Calu3 (cell line): ENCODE measurements around the gene FAM3D. TPM values are rescaled to one million over a fixed set of nuclear protein-coding genes. Genes with fewer than 3 reads are reported as not detected.

ENCODE experiments used
- BruUV-seq: library from RNA; stranded (reverse); fragments of 400-500 nt; replicated peaks from 2 replicates; lab custom pipeline; 2021; lab: Mats Ljungman, UMichigan
- CTCF ChIA-PET: fragments of 300-600 bp; sonication (Branson Sonifier 250); formaldehyde crosslinking; loops from one replicate; lab custom pipeline; 2022; ENCODE audit warnings: antibody characterized with exemption; lab: Charles Lee
- DNase-seq: peaks from one replicate; pipeline ENCODE4 v3.0.0; 2022
- H3K27ac Mint-ChIP-seq: one replicate; pipeline ENCODE4 v1.8.0; 2022; ENCODE audit warnings: mixed read lengths; ENCODE audit not compliant: unreplicated experiment
- H3K27me3 Mint-ChIP-seq: one replicate; pipeline ENCODE4 v1.8.0; 2022; ENCODE audit warnings: mixed read lengths; ENCODE audit not compliant: unreplicated experiment
- H3K36me3 Mint-ChIP-seq: one replicate; pipeline ENCODE4 v1.8.0; 2022; ENCODE audit warnings: mild to moderate bottlenecking, moderate library complexity, mixed read lengths; ENCODE audit not compliant: insufficient read depth, unreplicated experiment
- H3K4me1 Mint-ChIP-seq: one replicate; pipeline ENCODE4 v1.8.0; 2022; ENCODE audit warnings: mild to moderate bottlenecking, low read depth, mixed read lengths; ENCODE audit not compliant: unreplicated experiment
- H3K4me3 Mint-ChIP-seq: one replicate; pipeline ENCODE4 v1.8.0; 2022; ENCODE audit warnings: mild to moderate bottlenecking, low read depth, moderate library complexity, mixed read lengths; ENCODE audit not compliant: unreplicated experiment
- H3K9me3 Mint-ChIP-seq: one replicate; pipeline ENCODE4 v1.8.0; 2022; ENCODE audit warnings: low read depth, mixed read lengths; ENCODE audit not compliant: unreplicated experiment
- intact Hi-C: fragments of 100-400 bp; cut with micrococcal nuclease; formaldehyde crosslinking; loops from one replicate; pipeline ENCODE4 v1.10.0; 2022; ENCODE audit not compliant: unreplicated experiment
- total RNA-seq: library from RNA; stranded (reverse); gene quantifications from 2 replicates; pipeline ENCODE4 v1.2.3, GENCODE V29; 2022
- TF ChIP-seq, protein P1 (sequence below): fragments of 200-600 bp; IDR thresholded peaks from one replicate; pipeline ENCODE4 v1.8.0; 2022; ENCODE audit warnings: antibody characterized with exemption; ENCODE audit not compliant: unreplicated experiment

Gene FAM3D
- total RNA-seq, 1 experiment from 2014 or later, result 3.0 TPM

DNA sequence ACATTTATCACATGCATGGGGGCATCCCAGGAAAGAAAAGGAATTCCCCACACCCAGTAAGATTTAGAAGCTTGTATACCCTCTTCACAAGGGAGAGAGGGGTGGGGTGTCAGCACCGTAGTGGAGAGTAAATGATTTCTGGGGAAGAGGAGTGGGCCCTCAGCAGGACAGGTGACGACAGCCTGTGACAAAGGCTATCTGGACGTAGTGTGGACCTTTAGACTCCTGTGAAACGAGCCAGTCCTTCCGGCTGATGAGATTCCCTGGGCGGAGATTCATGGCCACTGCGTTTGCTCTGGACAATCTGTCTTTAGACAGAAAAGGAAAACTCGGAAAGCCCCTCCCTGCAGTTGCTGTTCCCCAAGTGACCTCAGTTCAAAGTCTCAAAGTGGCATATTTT is 1.7 kb upstream of the FAM3D start:
- peaks cover 22% of the 10 kb centered on the region for H3K4me1 Mint-ChIP-seq
- TF ChIP-seq, protein P1, sequence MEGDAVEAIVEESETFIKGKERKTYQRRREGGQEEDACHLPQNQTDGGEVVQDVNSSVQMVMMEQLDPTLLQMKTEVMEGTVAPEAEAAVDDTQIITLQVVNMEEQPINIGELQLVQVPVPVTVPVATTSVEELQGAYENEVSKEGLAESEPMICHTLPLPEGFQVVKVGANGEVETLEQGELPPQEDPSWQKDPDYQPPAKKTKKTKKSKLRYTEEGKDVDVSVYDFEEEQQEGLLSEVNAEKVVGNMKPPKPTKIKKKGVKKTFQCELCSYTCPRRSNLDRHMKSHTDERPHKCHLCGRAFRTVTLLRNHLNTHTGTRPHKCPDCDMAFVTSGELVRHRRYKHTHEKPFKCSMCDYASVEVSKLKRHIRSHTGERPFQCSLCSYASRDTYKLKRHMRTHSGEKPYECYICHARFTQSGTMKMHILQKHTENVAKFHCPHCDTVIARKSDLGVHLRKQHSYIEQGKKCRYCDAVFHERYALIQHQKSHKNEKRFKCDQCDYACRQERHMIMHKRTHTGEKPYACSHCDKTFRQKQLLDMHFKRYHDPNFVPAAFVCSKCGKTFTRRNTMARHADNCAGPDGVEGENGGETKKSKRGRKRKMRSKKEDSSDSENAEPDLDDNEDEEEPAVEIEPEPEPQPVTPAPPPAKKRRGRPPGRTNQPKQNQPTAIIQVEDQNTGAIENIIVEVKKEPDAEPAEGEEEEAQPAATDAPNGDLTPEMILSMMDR, result no peak
- H3K36me3 Mint-ChIP-seq, result peaks cover 4% of the 10 kb centered on the region
- no TSS peak for BruUV-seq
- no peak overlapping the region for H3K27ac Mint-ChIP-seq
- no peaks in the 10 kb centered on the region for H3K27me3 Mint-ChIP-seq
- DNase-seq, result no peak
- no peak overlapping the region for H3K4me3 Mint-ChIP-seq
- CTCF ChIA-PET, result no interaction called here
- peaks cover under 1% of the 10 kb centered on the region for H3K9me3 Mint-ChIP-seq
- intact Hi-C loops, result no loop called here

DNA sequence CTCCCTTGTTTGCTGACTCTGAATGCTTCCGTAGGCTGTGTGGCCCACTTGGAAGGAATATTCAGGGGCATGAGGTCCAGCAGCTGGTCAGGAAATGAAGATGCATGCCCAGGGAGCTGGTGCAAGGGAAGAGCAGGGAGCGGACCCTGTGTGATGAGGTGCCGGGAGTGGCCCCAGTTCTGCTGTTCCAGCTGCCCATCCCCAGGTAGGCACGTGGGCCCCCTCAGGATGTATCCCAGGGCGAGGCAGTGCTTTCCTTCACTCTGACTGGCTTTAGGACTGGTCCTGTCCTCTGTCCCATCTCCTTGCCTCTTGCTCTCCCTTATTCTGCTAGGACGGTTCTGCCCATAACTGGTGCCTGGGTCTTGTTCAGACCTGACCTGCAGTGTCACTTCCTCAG is 1.1 kb upstream of the FAM3D start:
- no peaks in the 10 kb centered on the region for H3K9me3 Mint-ChIP-seq
- intact Hi-C loops, result no loop called here
- no peaks in the 10 kb centered on the region for H3K27me3 Mint-ChIP-seq
- H3K36me3 Mint-ChIP-seq, result peaks cover 4% of the 10 kb centered on the region
- CTCF ChIA-PET, result interaction anchor here (1.5 kb wide), 1 partner anchor 350 kb away, joined by 3 read pairs; no protein-coding TSS in a partner anchor
- no peak overlapping the region for H3K4me3 Mint-ChIP-seq
- no TSS peak for BruUV-seq
- DNase-seq, result no peak
- no peak overlapping the region for H3K27ac Mint-ChIP-seq
- TF ChIP-seq, protein P1, result no peak
- peaks cover 22% of the 10 kb centered on the region for H3K4me1 Mint-ChIP-seq

DNA sequence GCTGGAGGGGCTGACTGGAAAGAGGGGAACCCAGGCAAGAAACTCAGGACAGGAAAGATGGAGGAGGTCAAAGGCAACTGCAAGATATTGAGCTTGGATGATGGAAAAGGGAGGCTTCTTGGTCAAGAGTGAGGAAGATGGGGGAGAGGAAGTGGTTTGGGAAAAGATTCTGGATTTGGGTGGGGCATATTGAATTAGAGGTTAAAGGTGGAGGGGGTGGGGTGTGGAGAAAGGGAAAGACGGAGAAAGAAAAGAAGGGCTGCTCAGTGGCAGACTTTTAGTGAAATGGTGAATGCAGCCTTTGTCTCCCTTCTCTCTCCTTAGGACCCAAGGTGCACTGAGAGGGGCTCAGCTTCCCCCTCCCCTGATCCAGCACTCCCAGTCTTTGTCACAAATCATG is 655 bp upstream of the FAM3D start:
- peaks cover 4% of the 10 kb centered on the region for H3K36me3 Mint-ChIP-seq
- no peak overlapping the region for H3K4me3 Mint-ChIP-seq
- H3K9me3 Mint-ChIP-seq, result no peaks in the 10 kb centered on the region
- DNase-seq, result no peak
- intact Hi-C loops, result no loop called here
- TF ChIP-seq, protein P1, result no peak
- CTCF ChIA-PET, result interaction anchor here (0.6 to 1.5 kb wide), 3 partner anchors 64 to 350 kb away, joined by 3 to 4 read pairs (median 4); no protein-coding TSS in a partner anchor
- H3K4me1 Mint-ChIP-seq, result peaks cover 22% of the 10 kb centered on the region
- H3K27ac Mint-ChIP-seq, result peak overlapping the region; percentile 68
- no TSS peak for BruUV-seq
- no peaks in the 10 kb centered on the region for H3K27me3 Mint-ChIP-seq

DNA sequence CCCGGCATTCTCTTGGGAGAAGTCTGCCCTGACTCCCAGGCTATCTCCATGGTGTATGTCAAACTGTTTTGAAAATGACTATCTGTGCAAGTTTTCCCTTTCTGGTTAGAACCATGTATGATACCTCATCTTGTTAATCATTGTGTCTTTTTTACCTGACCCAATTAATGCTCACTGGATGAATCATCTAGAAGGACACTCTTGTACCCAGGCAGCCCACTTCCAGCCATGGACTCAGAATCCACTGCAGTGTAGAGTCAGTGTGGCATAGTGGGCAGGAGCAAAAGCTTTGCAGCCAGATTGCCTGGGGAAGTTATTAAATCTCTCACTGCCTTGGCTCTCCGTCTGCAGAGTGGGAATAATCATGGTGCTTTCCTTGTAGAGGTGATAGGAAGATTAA is 1.2 kb downstream of the FAM3D start:
- Mint-ChIP-seq H3K27me3 (no peaks in the 10 kb centered on the region), H3K4me1 (peaks cover 22% of the 10 kb centered on the region), H3K4me3 (no peak overlapping the region), H3K27ac (no peak overlapping the region), H3K36me3 (peaks cover 4% of the 10 kb centered on the region), H3K9me3 (no peaks in the 10 kb centered on the region)
- intact Hi-C loops, result no loop called here
- no TSS peak for BruUV-seq
- DNase-seq, result no peak
- CTCF ChIA-PET, result no interaction called here
- TF ChIP-seq, protein P1, result no peak
